Body of pancreas (tissue), 4 donors: ENCODE data around the gene PLA2R1. TPM values are rescaled to one million over a fixed set of nuclear protein-coding genes. Genes with fewer than 3 reads are reported as not detected.

ENCODE experiments used
- ATAC-seq: fragments of 150-250 bp; one replicate; pipeline ENCODE4 v1.9.1; 2016
- DNase-seq, 4 donors: peaks; one replicate each; pipeline ENCODE4 v3.0.0-alpha.2; 2019
- H3K27ac ChIP-seq, 4 donors: fragments of 200-600 bp; sonication (generic); 1 replicate in 3 of 4; 2 replicates in 1 of 4; pipeline versions ENCODE4 v1.5.1 to v1.6.1; 2016 to 2019; ENCODE audit warnings: mild to moderate bottlenecking in 1 of 4, mixed read lengths in 1 of 4, moderate library complexity in 1 of 4
- H3K27me3 ChIP-seq, 2 donors: fragments of 200-600 bp; sonication (generic); one replicate each; pipeline ENCODE4 v1.6.0; 2016; ENCODE audit warnings: mild to moderate bottlenecking in 1 of 2
- H3K36me3 ChIP-seq, 2 donors: fragments of 200-600 bp; sonication (generic); replicated peaks in 1 of 2; 2 replicates each; pipeline ENCODE4 v1.5.1; 2016; ENCODE audit warnings: low read depth in 2 of 2; ENCODE audit not compliant: insufficient read depth in 1 of 2
- H3K4me1 ChIP-seq: fragments of 200-600 bp; sonication (generic); one replicate; pipeline ENCODE4 v1.6.0; 2016
- H3K4me3 ChIP-seq, 2 donors: fragments of 200-600 bp; sonication (generic); 1 replicate in 1 of 2; 2 replicates in 1 of 2; pipeline ENCODE4 v1.5.1; 2016 to 2019
- H3K9me3 ChIP-seq, 3 donors: fragments of 200-600 bp; sonication (generic); 1 replicate in 2 of 3; 2 replicates in 1 of 3; pipeline ENCODE4 v1.5.1; 2016
- CTCF ChIP-seq, 7 experiments: fragments of 450-650 bp in 4 of 7; fragments of 200-600 bp in 3 of 7; sonication (generic) in 3 of 7; IDR thresholded peaks; one replicate each; pipeline ENCODE4 v1.5.1; 2016 to 2019; ENCODE audit warnings: antibody characterized with exemption in 7 of 7
- POLR2A ChIP-seq, 3 donors: fragments of 450-650 bp; IDR thresholded peaks; one replicate each; pipeline ENCODE4 v1.6.1; 2016; ENCODE audit warnings: antibody characterized with exemption in 3 of 3, mild to moderate bottlenecking in 2 of 3
- WGBS, 2 donors: methylation state at CpG; one replicate each; pipeline ENCODE4 v1.1.5; 2017; 5-methylcytosine and 5-hydroxymethylcytosine counted together
- intact Hi-C: fragments of 100-400 bp; cut with DNase I; formaldehyde crosslinking; loops from one replicate; pipeline ENCODE4 v1.15.1; 2023
- total RNA-seq, 2 donors: library from RNA; depleted of rRNA; stranded (reverse); fragments of >200 nt; gene quantifications; one replicate each; pipeline ENCODE4 v1.1.0, GENCODE V29; 2016

PLA2R1 gene
- total RNA-seq, 2 donors from 2014 or later: 1.3 to 2.1 TPM

- ATAC-seq: no peak
Observed at GRCh38 chr2:160010361-160011145, 51.9 kb downstream of the PLA2R1 start.

GRCh38 chr2:160007111-160007510 lies 55.3 kb downstream of the PLA2R1 start:
- no peaks in the 10 kb centered on the region for H3K27me3 ChIP-seq
- no peaks in the 10 kb centered on the region for H3K4me1 ChIP-seq
- intact Hi-C loops: no loop called here
- no peak overlapping the region for H3K27ac ChIP-seq
- no peak overlapping the region for H3K4me3 ChIP-seq
- TF ChIP-seq POLR2A (IDR thresholded peaks at IDR 0.05) (no peak), CTCF (IDR thresholded peaks at IDR 0.05) (no peak)
- no peaks in the 10 kb centered on the region for H3K9me3 ChIP-seq
- H3K36me3 ChIP-seq: no peaks in the 10 kb centered on the region
- 82 to 88% methylated on average over 5 of the region's 5 CpGs for WGBS, 2 donors
- DNase-seq (no peak), ATAC-seq (no peak)

More at GRCh38 chr2:160010361-160011145, 51.9 kb downstream of the PLA2R1 start:
- Histone ChIP-seq H3K4me1 (no peaks in the 10 kb centered on the region), H3K9me3 (no peaks in the 10 kb centered on the region), H3K36me3 (no peaks in the 10 kb centered on the region), H3K27ac (no peak overlapping the region), H3K4me3 (no peak overlapping the region), H3K27me3 (no peaks in the 10 kb centered on the region)
- TF ChIP-seq POLR2A (IDR thresholded peaks at IDR 0.05): no peak
- TF ChIP-seq CTCF (IDR thresholded peaks at IDR 0.05): no peak
- WGBS, 2 donors: 63% methylated on average over 5 of the region's 5 CpGs
- intact Hi-C loops: no loop called here
- DNase-seq: no peak

- ATAC-seq (no peak), DNase-seq (no peak)
- H3K4me3 ChIP-seq: no peak overlapping the region
- H3K27me3 ChIP-seq: no peaks in the 10 kb centered on the region
- no peak for TF ChIP-seq CTCF (IDR thresholded peaks at IDR 0.05)
- TF ChIP-seq POLR2A (IDR thresholded peaks at IDR 0.05): no peak
- H3K9me3 ChIP-seq: no peaks in the 10 kb centered on the region
- H3K36me3 ChIP-seq: no peaks in the 10 kb centered on the region
- H3K4me1 ChIP-seq: no peaks in the 10 kb centered on the region
- H3K27ac ChIP-seq: no peak overlapping the region
- WGBS, 2 donors: 40 to 63% methylated on average over 2 of the region's 2 CpGs
- intact Hi-C loops: no loop called here
Observed at GRCh38 chr2:160006475-160006874, 55.9 kb downstream of the PLA2R1 start.

GRCh38 chr2:160005908-160006307 lies 56.5 kb downstream of the PLA2R1 start:
- TF ChIP-seq CTCF (IDR thresholded peaks at IDR 0.05) (no peak), POLR2A (IDR thresholded peaks at IDR 0.05) (no peak)
- H3K27ac ChIP-seq: no peak overlapping the region
- H3K4me1 ChIP-seq: no peaks in the 10 kb centered on the region
- H3K27me3 ChIP-seq: no peaks in the 10 kb centered on the region
- H3K36me3 ChIP-seq: no peaks in the 10 kb centered on the region
- ATAC-seq (no peak), DNase-seq (no peak)
- WGBS, 2 donors: 75 to 80% methylated on average over 3 of the region's 3 CpGs
- no peak overlapping the region for H3K4me3 ChIP-seq
- intact Hi-C loops: no loop called here
- H3K9me3 ChIP-seq: no peaks in the 10 kb centered on the region

GRCh38 chr2:160005476-160005875 lies 56.9 kb downstream of the PLA2R1 start:
- Histone ChIP-seq H3K27ac (no peak overlapping the region), H3K4me1 (no peaks in the 10 kb centered on the region), H3K36me3 (no peaks in the 10 kb centered on the region), H3K9me3 (no peaks in the 10 kb centered on the region), H3K27me3 (no peaks in the 10 kb centered on the region), H3K4me3 (no peak overlapping the region)
- no peak for ATAC-seq
- WGBS, 2 donors: 96% methylated on average over 5 of the region's 5 CpGs
- no peak for DNase-seq
- intact Hi-C loops: no loop called here
- TF ChIP-seq POLR2A (IDR thresholded peaks at IDR 0.05) (no peak), CTCF (IDR thresholded peaks at IDR 0.05) (no peak)
